Peyer's patch (tissue), 4 donors: ENCODE measurements around the gene UQCR11.

Source experiments
- POLR2A ChIP-seq, 2 donors: fragments of 450-650 bp; IDR thresholded peaks; one replicate each; pipeline ENCODE4 v1.5.1; 2017; ENCODE audit warnings: antibody characterized with exemption in 2 of 2, mild to moderate bottlenecking in 2 of 2, moderate library complexity in 2 of 2
- TF ChIP-seq, protein P1 (sequence below), 6 experiments: fragments of 450-650 bp in 4 of 6; fragments of 200-600 bp in 2 of 6; sonication (generic) in 1 of 6; IDR thresholded peaks; one replicate each; pipeline ENCODE4 v1.5.1; 2017 to 2019; ENCODE audit warnings: antibody characterized with exemption in 6 of 6, mild to moderate bottlenecking in 3 of 6, moderate library complexity in 1 of 6

DNA sequence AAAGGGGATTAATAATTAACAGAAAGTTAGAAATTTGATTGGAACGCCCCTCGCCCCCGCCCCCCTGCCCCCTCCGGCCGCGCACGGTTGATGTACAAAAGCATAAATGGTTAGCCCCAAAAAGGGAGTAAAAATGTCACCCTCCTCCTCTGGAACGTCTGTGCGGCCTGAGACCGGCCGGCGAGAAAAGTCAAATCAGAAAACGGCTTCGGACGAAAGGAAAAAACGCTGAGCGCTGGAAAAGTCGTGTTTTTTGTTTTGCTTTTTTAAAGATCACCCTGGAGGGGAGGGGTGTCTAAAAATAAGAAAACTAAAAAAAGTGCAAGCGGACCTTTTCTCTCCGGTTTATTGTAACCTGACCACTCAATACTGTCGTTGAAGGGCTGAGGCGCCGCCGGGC is 50.3 kb downstream of the UQCR11 start:
- TF ChIP-seq, protein P1, sequence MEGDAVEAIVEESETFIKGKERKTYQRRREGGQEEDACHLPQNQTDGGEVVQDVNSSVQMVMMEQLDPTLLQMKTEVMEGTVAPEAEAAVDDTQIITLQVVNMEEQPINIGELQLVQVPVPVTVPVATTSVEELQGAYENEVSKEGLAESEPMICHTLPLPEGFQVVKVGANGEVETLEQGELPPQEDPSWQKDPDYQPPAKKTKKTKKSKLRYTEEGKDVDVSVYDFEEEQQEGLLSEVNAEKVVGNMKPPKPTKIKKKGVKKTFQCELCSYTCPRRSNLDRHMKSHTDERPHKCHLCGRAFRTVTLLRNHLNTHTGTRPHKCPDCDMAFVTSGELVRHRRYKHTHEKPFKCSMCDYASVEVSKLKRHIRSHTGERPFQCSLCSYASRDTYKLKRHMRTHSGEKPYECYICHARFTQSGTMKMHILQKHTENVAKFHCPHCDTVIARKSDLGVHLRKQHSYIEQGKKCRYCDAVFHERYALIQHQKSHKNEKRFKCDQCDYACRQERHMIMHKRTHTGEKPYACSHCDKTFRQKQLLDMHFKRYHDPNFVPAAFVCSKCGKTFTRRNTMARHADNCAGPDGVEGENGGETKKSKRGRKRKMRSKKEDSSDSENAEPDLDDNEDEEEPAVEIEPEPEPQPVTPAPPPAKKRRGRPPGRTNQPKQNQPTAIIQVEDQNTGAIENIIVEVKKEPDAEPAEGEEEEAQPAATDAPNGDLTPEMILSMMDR (IDR thresholded peaks at IDR 0.05), result no peak
- TF ChIP-seq POLR2A (IDR thresholded peaks at IDR 0.05), result no peak
